HG03442 (cell line): ENCODE results near the gene LRRC7.

ENCODE experiments used
- ATAC-seq: cut with Tn5 transposase; IDR thresholded peaks from one replicate; pipeline ENCODE4 v1.9.1; 2021; ENCODE audit warnings: mild to moderate bottlenecking, moderate library complexity; ENCODE audit not compliant: unreplicated experiment

The LRRC7 gene

GRCh38 chr1:69567652-69568420, at the start of gene LRRC7:
TSS of gene LRRC7 (plus strand) at chr1:69567922. CDS start at chr1:69568640, 718 bp downstream.
- peak; percentile 21 for ATAC-seq

GRCh38 chr1:69519006-69519405, 48.7 kb upstream of the LRRC7 start:
- ATAC-seq: no peak

- ATAC-seq: no peak
Measured at GRCh38 chr1:69520326-69520725, 47.4 kb upstream of the LRRC7 start.

GRCh38 chr1:69523032-69523431, 44.7 kb upstream of the LRRC7 start:
- no peak for ATAC-seq

GRCh38 chr1:69523461-69523860, 44.3 kb upstream of the LRRC7 start:
- no peak for ATAC-seq

- no peak for ATAC-seq
Measured at GRCh38 chr1:69524015-69524414, 43.7 kb upstream of the LRRC7 start.

GRCh38 chr1:69527273-69527672, 40.4 kb upstream of the LRRC7 start:
- ATAC-seq: no peak

GRCh38 chr1:69528376-69528775, 39.3 kb upstream of the LRRC7 start:
- no peak for ATAC-seq

- ATAC-seq: no peak
Measured at GRCh38 chr1:69533343-69533742, 34.4 kb upstream of the LRRC7 start.

- ATAC-seq: no peak
Measured at GRCh38 chr1:69534829-69535228, 32.9 kb upstream of the LRRC7 start.

GRCh38 chr1:69535490-69535889, 32.2 kb upstream of the LRRC7 start:
- no peak for ATAC-seq

GRCh38 chr1:69540052-69540451, 27.7 kb upstream of the LRRC7 start:
- ATAC-seq: no peak

- ATAC-seq: no peak
Measured at GRCh38 chr1:69551476-69552324, 16.0 kb upstream of the LRRC7 start.

GRCh38 chr1:69553726-69554125, 14.0 kb upstream of the LRRC7 start:
- ATAC-seq: no peak

- ATAC-seq: no peak
Measured at GRCh38 chr1:69568421-69569174, 876 bp downstream of the LRRC7 start.

GRCh38 chr1:69569175-69569541, 1.4 kb downstream of the LRRC7 start:
- no peak for ATAC-seq

- ATAC-seq: no peak
Measured at GRCh38 chr1:69569576-69570328, 2.0 kb downstream of the LRRC7 start.

- no peak for ATAC-seq
Measured at GRCh38 chr1:69570356-69570755, 2.6 kb downstream of the LRRC7 start.

- no peak for ATAC-seq
Measured at GRCh38 chr1:69572921-69573320, 5.2 kb downstream of the LRRC7 start.

GRCh38 chr1:69573911-69574310, 6.2 kb downstream of the LRRC7 start:
- no peak for ATAC-seq

- no peak for ATAC-seq
Measured at GRCh38 chr1:69585666-69586065, 17.9 kb downstream of the LRRC7 start.
